UCSD-AML1 (cell line): ENCODE measurements around the gene FAM210A.

ENCODE experiments used
- DNase-seq: peaks from one replicate; lab custom pipeline; 2025; ENCODE audit not compliant: unreplicated experiment; lab: John Stamatoyannopoulos, UW

FAM210A gene

GRCh38 chr18:13649397-13650390 lies 76.7 kb downstream of the FAM210A start:
- DNase-seq: no peak

- no peak for DNase-seq
These were observed 78.6 kb downstream of the FAM210A start for GRCh38 chr18:13647761-13648160.

DNA sequence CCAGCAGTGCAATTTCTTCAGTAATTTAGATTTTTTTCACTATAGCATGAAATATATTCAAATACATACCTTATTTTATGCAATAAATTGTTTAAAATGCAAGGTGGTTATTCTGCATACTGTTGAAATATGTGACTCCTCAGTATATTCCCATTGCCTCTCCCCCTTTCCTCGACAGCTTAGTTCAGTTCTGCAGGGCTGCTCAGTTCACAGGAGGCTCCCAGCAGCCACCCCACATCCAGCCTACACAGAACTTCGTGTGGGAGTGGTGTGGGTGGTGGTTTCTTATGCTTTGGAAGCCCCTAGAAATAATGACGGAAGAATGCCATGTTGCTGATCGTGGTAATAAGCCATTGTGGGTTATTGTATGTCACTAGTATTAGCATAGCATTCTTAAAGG lies 79.7 kb downstream of the FAM210A start:
- DNase-seq: no peak

DNA sequence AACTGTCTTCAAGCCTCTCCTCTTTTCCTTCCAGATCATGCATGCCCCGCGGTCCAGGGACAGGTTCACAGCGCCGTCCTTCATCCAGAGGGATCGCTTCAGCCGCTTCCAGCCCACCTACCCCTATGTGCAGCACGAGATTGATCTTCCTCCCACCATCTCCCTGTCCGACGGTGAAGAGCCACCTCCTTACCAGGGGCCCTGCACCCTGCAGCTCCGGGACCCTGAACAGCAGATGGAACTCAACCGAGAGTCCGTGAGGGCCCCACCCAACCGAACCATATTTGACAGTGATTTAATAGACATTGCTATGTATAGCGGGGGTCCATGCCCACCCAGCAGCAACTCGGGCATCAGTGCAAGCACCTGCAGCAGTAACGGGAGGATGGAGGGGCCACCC lies 81.3 kb downstream of the FAM210A start:
- no peak for DNase-seq

- no peak for DNase-seq
These were observed 83.1 kb downstream of the FAM210A start for GRCh38 chr18:13643261-13643751.

DNA sequence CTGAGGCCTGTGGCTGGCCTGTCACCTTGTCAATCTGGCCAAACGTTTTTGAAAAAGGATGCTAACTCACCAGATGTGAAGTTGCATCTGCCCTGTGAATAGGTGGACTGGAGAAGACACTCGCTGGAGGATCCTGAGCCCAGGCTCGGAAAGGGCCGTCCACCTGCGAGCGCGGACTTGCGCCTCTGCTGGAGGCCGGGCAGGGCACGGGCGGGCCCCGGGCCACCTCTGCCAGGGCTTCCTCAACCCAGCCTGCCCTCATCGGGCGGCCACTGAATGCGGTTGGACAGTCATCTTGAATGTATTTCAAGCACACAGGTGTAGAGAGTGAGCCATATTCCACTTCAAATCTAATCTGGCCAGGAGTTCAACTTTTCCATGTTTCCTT lies 83.9 kb downstream of the FAM210A start:
- DNase-seq: no peak

- no peak for DNase-seq
These were observed 84.6 kb downstream of the FAM210A start for GRCh38 chr18:13641551-13642439.

- DNase-seq: no peak
These were observed 86.0 kb downstream of the FAM210A start for GRCh38 chr18:13640266-13640860.

- no peak for DNase-seq
These were observed 87.4 kb downstream of the FAM210A start for GRCh38 chr18:13638719-13639595.

DNA sequence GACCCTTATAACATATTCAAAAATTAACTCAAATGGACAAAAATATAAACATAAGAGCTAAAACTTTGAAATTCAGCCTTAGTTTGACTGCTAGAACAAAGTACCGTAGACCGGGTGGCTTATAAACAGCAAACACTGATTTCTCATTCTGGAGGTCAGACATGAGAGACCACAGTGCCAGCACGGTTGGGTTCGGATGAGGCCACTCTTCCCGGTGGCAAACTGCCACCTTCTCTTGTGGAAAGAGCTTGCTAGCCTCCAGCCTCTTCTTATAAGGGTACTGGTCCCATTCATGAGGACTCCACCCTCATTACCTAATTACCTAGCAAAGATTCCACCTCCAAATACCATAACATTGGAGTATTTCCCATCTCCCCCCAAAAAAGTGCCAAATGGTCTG lies 91.3 kb downstream of the FAM210A start:
- no peak for DNase-seq

GRCh38 chr18:13633700-13634099 lies 92.7 kb downstream of the FAM210A start:
- DNase-seq: no peak

DNA sequence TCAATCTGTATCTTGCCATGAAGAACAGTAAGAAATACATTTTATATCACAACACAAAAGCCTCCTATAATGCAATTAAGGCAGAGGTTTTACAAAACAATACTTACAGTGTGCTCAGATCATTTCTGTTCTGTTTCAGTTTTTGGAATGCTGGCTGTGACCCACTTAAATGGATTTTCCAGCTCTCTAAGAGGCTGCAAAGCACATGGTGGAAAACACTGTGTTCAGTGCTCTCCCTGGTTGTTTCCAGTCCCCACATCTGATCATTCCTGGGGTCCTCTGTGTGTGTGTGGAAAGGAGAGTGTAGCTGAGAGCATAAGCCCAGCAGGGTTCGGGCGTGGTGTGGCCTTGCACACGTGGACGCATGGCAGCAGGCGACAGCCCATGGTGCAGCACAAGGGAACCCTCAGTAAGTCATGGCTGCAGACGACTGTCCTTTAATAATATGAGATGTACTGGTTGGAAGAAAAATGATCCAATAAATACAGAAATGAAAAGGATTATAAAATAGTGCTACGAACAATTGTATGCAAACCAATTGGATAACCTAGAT lies 95.6 kb downstream of the FAM210A start:
- no peak for DNase-seq

GRCh38 chr18:13629841-13630715 lies 96.3 kb downstream of the FAM210A start:
- peak; percentile 30 for DNase-seq

- no peak for DNase-seq
These were observed 98.1 kb downstream of the FAM210A start for GRCh38 chr18:13628211-13628610.

DNA sequence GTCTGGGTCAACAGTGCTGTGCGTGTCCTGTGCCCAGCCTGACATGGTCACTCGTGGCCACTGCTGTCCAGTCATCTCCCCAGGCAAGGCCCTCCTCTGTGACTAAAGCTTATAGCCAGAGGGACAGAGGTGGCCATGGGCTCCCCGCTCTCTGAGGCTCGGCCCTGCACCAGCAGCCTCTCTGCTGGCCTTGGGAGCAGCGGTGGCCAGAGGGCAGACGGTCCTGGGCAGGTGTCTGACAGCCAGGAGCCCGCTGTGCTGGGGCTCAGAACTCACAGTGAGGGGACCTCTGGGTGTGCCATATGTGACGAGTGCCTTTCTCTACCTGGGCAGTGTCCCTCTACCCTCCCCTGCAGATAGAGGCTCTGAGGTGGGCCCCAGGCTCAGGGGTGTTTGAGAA lies 98.7 kb downstream of the FAM210A start:
- no peak for DNase-seq

- no peak for DNase-seq
These were observed 99.8 kb downstream of the FAM210A start for GRCh38 chr18:13626544-13626908.

DNA sequence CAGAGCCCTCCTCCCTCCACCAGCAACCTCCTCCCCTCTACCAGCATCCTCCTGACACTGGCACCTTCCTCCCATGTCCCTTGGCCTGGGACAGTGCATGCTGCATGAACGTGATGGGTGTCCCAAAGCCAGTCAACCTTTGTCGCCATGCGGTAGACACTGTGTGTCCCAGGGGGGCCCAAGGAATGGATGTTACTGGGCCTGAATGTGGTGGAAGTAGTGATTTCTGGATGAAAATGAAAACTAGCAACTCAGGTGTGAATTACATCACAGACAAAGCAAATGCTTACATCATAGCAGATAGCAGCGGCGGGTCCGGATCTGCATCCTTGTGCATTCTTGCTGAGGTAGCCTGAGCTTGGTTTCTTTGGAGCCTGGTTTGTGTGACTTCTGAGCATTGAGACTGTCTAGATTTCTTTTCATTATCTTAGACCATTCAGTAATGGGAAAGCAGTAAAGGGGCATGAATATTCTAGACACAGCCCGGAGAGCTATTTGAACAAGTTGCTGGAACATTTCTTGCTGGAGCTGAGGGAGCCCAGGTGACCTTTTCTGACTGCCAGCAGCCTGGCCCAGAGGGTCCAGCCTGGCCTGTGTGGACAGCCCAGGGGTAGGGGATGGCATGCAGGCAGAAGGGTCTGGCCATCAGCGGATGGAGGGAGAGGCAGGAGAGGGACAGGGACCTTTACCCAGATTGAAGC lies 100.4 kb downstream of the FAM210A start:
- DNase-seq: no peak

DNA sequence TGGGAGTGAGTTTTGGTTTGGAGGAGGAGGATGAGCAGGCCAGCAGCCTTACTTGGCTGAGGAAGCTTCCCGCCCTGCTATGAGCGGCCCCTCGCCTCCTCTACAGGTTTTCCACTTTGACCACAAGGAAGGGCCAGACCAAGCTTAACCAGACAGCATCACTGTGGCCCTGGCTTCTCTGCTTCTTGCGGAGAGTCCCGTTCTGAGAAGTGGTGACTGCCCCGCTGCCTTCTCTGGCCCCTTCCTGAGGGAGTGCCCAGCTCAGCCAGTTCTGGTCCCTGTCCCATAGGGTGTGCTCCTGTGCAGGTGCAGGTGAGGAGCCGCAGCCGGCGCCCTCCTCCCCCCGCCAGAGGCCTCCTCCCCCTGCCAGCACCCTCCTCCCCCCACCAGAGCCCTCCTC lies 101.0 kb downstream of the FAM210A start:
- no peak for DNase-seq
